MM.1S (cell line): Measurements from ENCODE around the gene FGGY.

ENCODE experiments used
- DNase-seq: peaks from one replicate; pipeline ENCODE4 v3.0.0-alpha.2; 2015
- H2AFZ ChIP-seq: fragments of 300-600 bp; sonication (generic); 2 replicates; pipeline ENCODE4 v1.6.0; 2016; ENCODE audit warnings: antibody characterized with exemption, low read length
- H3F3A ChIP-seq: fragments of 300-600 bp; sonication (generic); 2 replicates; pipeline ENCODE4 v1.6.1; 2016; ENCODE audit warnings: mild to moderate bottlenecking, antibody characterized with exemption, low read length, moderate library complexity, mixed read lengths; ENCODE audit not compliant: insufficient read depth
- H3K27ac ChIP-seq: fragments of 300-600 bp; sonication (generic); 2 replicates; pipeline ENCODE4 v1.5.1; 2016; ENCODE audit warnings: mild to moderate bottlenecking, low read length
- H3K27me3 ChIP-seq: fragments of 300-600 bp; sonication (generic); replicated peaks from 2 replicates; pipeline ENCODE4 v1.6.0; 2016; ENCODE audit warnings: low read length; ENCODE audit not compliant: insufficient read depth
- H3K36me3 ChIP-seq: fragments of 300-600 bp; sonication (generic); replicated peaks from 2 replicates; pipeline ENCODE4 v1.6.1; 2016; ENCODE audit warnings: mild to moderate bottlenecking, low read length, mixed read lengths; ENCODE audit not compliant: insufficient read depth
- H3K4me1 ChIP-seq: fragments of 300-600 bp; sonication (generic); 2 replicates; pipeline ENCODE4 v1.6.1; 2016; ENCODE audit warnings: low read length, mixed read lengths
- H3K4me2 ChIP-seq: fragments of 300-600 bp; sonication (generic); 2 replicates; pipeline ENCODE4 v1.6.0; 2016; ENCODE audit warnings: low read depth, low read length
- H3K4me3 ChIP-seq: fragments of 300-600 bp; sonication (generic); 2 replicates; pipeline ENCODE4 v1.5.1; 2016; ENCODE audit warnings: low read length, mixed read lengths
- H3K79me2 ChIP-seq: fragments of 300-600 bp; sonication (generic); 2 replicates; pipeline ENCODE4 v1.6.1; 2016; ENCODE audit warnings: mixed run types, low read length, mixed read lengths
- H3K9ac ChIP-seq: fragments of 300-600 bp; sonication (generic); 2 replicates; pipeline ENCODE4 v1.6.1; 2016; ENCODE audit warnings: low read length, mixed read lengths
- H3K9me2 ChIP-seq: fragments of 300-600 bp; sonication (generic); replicated peaks from 2 replicates; pipeline ENCODE4 v1.6.1; 2016; ENCODE audit warnings: mild to moderate bottlenecking, low read length, mixed read lengths; ENCODE audit not compliant: insufficient read depth
- H3K9me3 ChIP-seq: fragments of 300-600 bp; sonication (generic); replicated peaks from 2 replicates; pipeline ENCODE4 v1.6.1; 2016; ENCODE audit warnings: mild to moderate bottlenecking, low read length, mixed read lengths; ENCODE audit not compliant: insufficient read depth
- H4K20me1 ChIP-seq: fragments of 300-600 bp; sonication (generic); 2 replicates; pipeline ENCODE4 v1.6.1; 2016; ENCODE audit warnings: mild to moderate bottlenecking, low read length, moderate library complexity, mixed read lengths; ENCODE audit not compliant: insufficient read depth
- CTCF ChIP-seq: fragments of 300-600 bp; sonication (generic); IDR thresholded peaks from 2 replicates; pipeline ENCODE4 v1.5.1; 2016; ENCODE audit warnings: antibody characterized with exemption, low read length, mixed read lengths
- EZH2 ChIP-seq: fragments of 300-600 bp; sonication (generic); optimal IDR thresholded peaks from 2 replicates; pipeline ENCODE3; 2017; ENCODE audit warnings: low read depth, mild to moderate bottlenecking, antibody characterized with exemption, low read length, mixed read lengths
- EZH2phosphoT487 ChIP-seq: fragments of 300-600 bp; sonication (generic); IDR thresholded peaks from 2 replicates; pipeline ENCODE4 v1.6.1; 2018; ENCODE audit warnings: antibody characterized with exemption, low read length

The FGGY gene

GRCh38 chr1:59667020-59667419 is 370.1 kb downstream of the FGGY start:
- no peak for DNase-seq
- Histone ChIP-seq H3K79me2 (no peaks in the 10 kb centered on the region), H3K27ac (no peak overlapping the region), H3K9ac (no peak overlapping the region), H3K4me3 (no peak overlapping the region), H3K4me1 (no peaks in the 10 kb centered on the region), H3K4me2 (no peak overlapping the region), H2AFZ (no peak overlapping the region), H4K20me1 (no peaks in the 10 kb centered on the region), H3K36me3 (no peaks in the 10 kb centered on the region), H3F3A (no peaks in the 10 kb centered on the region), H3K27me3 (no peaks in the 10 kb centered on the region), H3K9me3 (no peaks in the 10 kb centered on the region), H3K9me2 (no peaks in the 10 kb centered on the region)
- TF ChIP-seq EZH2phosphoT487: no peak
- no peak for TF ChIP-seq CTCF
- no peak for TF ChIP-seq EZH2

GRCh38 chr1:59669752-59670312 is 372.9 kb downstream of the FGGY start:
- Histone ChIP-seq H3K4me3 (no peak overlapping the region), H2AFZ (no peak overlapping the region), H3K4me2 (no peak overlapping the region), H3F3A (no peaks in the 10 kb centered on the region), H3K4me1 (no peaks in the 10 kb centered on the region), H3K27me3 (no peaks in the 10 kb centered on the region), H3K79me2 (no peaks in the 10 kb centered on the region), H3K9ac (no peak overlapping the region), H3K27ac (no peak overlapping the region), H3K36me3 (no peaks in the 10 kb centered on the region), H3K9me3 (no peaks in the 10 kb centered on the region), H4K20me1 (no peaks in the 10 kb centered on the region), H3K9me2 (no peaks in the 10 kb centered on the region)
- DNase-seq: no peak
- TF ChIP-seq EZH2phosphoT487 (no peak), EZH2 (no peak), CTCF (no peak)

GRCh38 chr1:59670662-59671061 is 373.8 kb downstream of the FGGY start:
- H3K36me3 ChIP-seq: no peaks in the 10 kb centered on the region
- no peaks in the 10 kb centered on the region for H3K4me1 ChIP-seq
- no peak overlapping the region for H3K4me2 ChIP-seq
- H3F3A ChIP-seq: no peaks in the 10 kb centered on the region
- no peak overlapping the region for H3K4me3 ChIP-seq
- H4K20me1 ChIP-seq: no peaks in the 10 kb centered on the region
- no peaks in the 10 kb centered on the region for H3K9me2 ChIP-seq
- no peak overlapping the region for H3K9ac ChIP-seq
- DNase-seq: no peak
- no peak overlapping the region for H2AFZ ChIP-seq
- H3K9me3 ChIP-seq: no peaks in the 10 kb centered on the region
- H3K27me3 ChIP-seq: no peaks in the 10 kb centered on the region
- TF ChIP-seq CTCF: no peak
- no peak for TF ChIP-seq EZH2phosphoT487
- no peak for TF ChIP-seq EZH2
- H3K79me2 ChIP-seq: no peaks in the 10 kb centered on the region
- H3K27ac ChIP-seq: no peak overlapping the region
